ENCODE measurements around the gene SLC18A2. TPM values are rescaled to one million over a fixed set of nuclear protein-coding genes. Genes with fewer than 3 reads are reported as not detected.

The SLC18A2 gene
- total RNA-seq, 3 donors from 2014 or later (not counting 1 experiment from before 2014, with no cell fraction given) = 0.21 to 8.0 (median 0.36) TPM

GRCh38 chr10:117222552-117222951, 18.4 kb upstream of the SLC18A2 start:
- Histone ChIP-seq H3K27me3 (ENCODE audit: control insufficient read depth, insufficient read depth, low read length) (no peaks in the 10 kb centered on the region), H3K4me1 (ENCODE audit: control insufficient read depth, insufficient read depth, low read length) (no peaks in the 10 kb centered on the region), H3K36me3 (ENCODE audit: control insufficient read depth, insufficient read depth, low read length) (no peaks in the 10 kb centered on the region), H3K27ac (ENCODE audit: low read length) (no peak overlapping the region), H3K9me3 (ENCODE audit: control insufficient read depth, insufficient read depth, low read length) (no peaks in the 10 kb centered on the region), H3K4me3 (ENCODE audit: low read length) (no peak overlapping the region)
- 84% methylated on average over 4 of the region's 5 CpGs for WGBS (ENCODE audit: insufficient coverage)
- Mint-ChIP-seq H3K36me3 (no peaks in the 10 kb centered on the region), H3K4me3 (no peak overlapping the region), H3K9me3 (no peaks in the 10 kb centered on the region), H3K27ac (no peak overlapping the region), H3K27me3 (ENCODE audit: low read depth in 2 of 2) (peaks cover 8 to 10% of the 10 kb centered on the region in 2 donors), H3K4me1 (no peaks in the 10 kb centered on the region)
- intact Hi-C loops (cut with micrococcal nuclease) = no loop called here
- DNase-seq (no peak), ATAC-seq (no peak)
- no peak for TF ChIP-seq CTCF (IDR thresholded peaks at IDR 0.05)

- Histone ChIP-seq H3K4me1 (ENCODE audit: control insufficient read depth, insufficient read depth, low read length) (no peaks in the 10 kb centered on the region), H3K36me3 (ENCODE audit: control insufficient read depth, insufficient read depth, low read length) (no peaks in the 10 kb centered on the region), H3K4me3 (ENCODE audit: low read length) (no peak overlapping the region), H3K27ac (ENCODE audit: low read length) (no peak overlapping the region), H3K27me3 (ENCODE audit: control insufficient read depth, insufficient read depth, low read length) (no peaks in the 10 kb centered on the region), H3K9me3 (ENCODE audit: control insufficient read depth, insufficient read depth, low read length) (no peaks in the 10 kb centered on the region)
- ATAC-seq (no peak), DNase-seq (no peak)
- no peak overlapping the region for H3K27ac Mint-ChIP-seq
- H3K4me3 Mint-ChIP-seq = no peak overlapping the region
- WGBS (ENCODE audit: insufficient coverage) = 84% methylated on average over 4 of the region's 4 CpGs
- H3K36me3 Mint-ChIP-seq = no peaks in the 10 kb centered on the region
- H3K9me3 Mint-ChIP-seq = no peaks in the 10 kb centered on the region
- TF ChIP-seq CTCF (IDR thresholded peaks at IDR 0.05) = no peak
- H3K27me3 Mint-ChIP-seq (ENCODE audit: low read depth in 2 of 2) = peaks cover 8 to 10% of the 10 kb centered on the region in 2 donors
- intact Hi-C loops (cut with micrococcal nuclease) = no loop called here
- no peaks in the 10 kb centered on the region for H3K4me1 Mint-ChIP-seq
Measured at GRCh38 chr10:117222976-117223692, 17.8 kb upstream of the SLC18A2 start.

- Histone ChIP-seq H3K36me3 (ENCODE audit: control insufficient read depth, insufficient read depth, low read length) (no peaks in the 10 kb centered on the region), H3K27me3 (ENCODE audit: control insufficient read depth, insufficient read depth, low read length) (no peaks in the 10 kb centered on the region), H3K27ac (ENCODE audit: low read length) (no peak overlapping the region), H3K4me1 (ENCODE audit: control insufficient read depth, insufficient read depth, low read length) (no peaks in the 10 kb centered on the region), H3K9me3 (ENCODE audit: control insufficient read depth, insufficient read depth, low read length) (no peaks in the 10 kb centered on the region), H3K4me3 (ENCODE audit: low read length) (no peak overlapping the region)
- H3K36me3 Mint-ChIP-seq = no peaks in the 10 kb centered on the region
- peaks cover 8 to 10% of the 10 kb centered on the region in 2 donors for H3K27me3 Mint-ChIP-seq (ENCODE audit: low read depth in 2 of 2)
- ATAC-seq = no peak
- no peak overlapping the region for H3K27ac Mint-ChIP-seq
- DNase-seq = no peak
- intact Hi-C loops (cut with micrococcal nuclease) = no loop called here
- no peak overlapping the region for H3K4me3 Mint-ChIP-seq
- no peaks in the 10 kb centered on the region for H3K9me3 Mint-ChIP-seq
- no peaks in the 10 kb centered on the region for H3K4me1 Mint-ChIP-seq
- WGBS (ENCODE audit: insufficient coverage) = 87% methylated on average over 7 of the region's 7 CpGs
- TF ChIP-seq CTCF (IDR thresholded peaks at IDR 0.05) = no peak
Measured at GRCh38 chr10:117223693-117224430, 17.1 kb upstream of the SLC18A2 start.

All from natural killer cell (primary cell).